Measurements from ENCODE around the gene RNF214. TPM values are rescaled to one million over a fixed set of nuclear protein-coding genes. Genes with fewer than 3 reads are reported as not detected.

RNF214 gene
- total RNA-seq, 1 experiment from 2014 or later: 7.0 TPM

DNA sequence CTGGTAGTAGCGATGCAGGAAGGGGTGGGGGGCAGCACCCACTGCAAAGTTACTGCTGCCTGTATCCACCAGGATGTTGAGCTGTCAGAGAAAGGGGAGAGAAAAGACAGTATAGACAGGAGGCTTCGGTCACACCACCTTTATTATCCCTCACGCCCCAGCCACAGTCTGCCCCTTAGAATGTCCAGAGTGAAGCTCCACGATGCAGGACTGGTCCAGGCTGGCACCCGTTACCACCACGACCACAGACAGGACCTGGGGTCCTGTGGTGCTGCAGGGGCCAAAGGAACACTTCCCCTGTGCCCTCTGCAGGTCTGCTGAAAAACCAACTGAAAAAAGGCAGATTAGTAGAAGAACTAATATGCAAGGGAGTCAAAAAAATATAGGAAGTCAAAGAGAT is 64.4 kb downstream of the RNF214 start:
- H3K79me2 ChIP-seq (ENCODE audit: low read length): no peaks in the 10 kb centered on the region
- no peak for DNase-seq

GRCh38 chr11:117298195-117298594 is 65.7 kb downstream of the RNF214 start:
- H4K20me1 ChIP-seq (ENCODE audit: insufficient read depth, low read depth, low read length): no peaks in the 10 kb centered on the region
- no peaks in the 10 kb centered on the region for H3K79me2 ChIP-seq (ENCODE audit: low read length)
- no peak overlapping the region for H3K27ac ChIP-seq (ENCODE audit: low read length)
- H3K9ac ChIP-seq (ENCODE audit: low read length): no peak overlapping the region
- H3K27me3 ChIP-seq (ENCODE audit: low read length): no peaks in the 10 kb centered on the region
- no peaks in the 10 kb centered on the region for H3K9me3 ChIP-seq (ENCODE audit: low read length)
- no peaks in the 10 kb centered on the region for H3K4me1 ChIP-seq (ENCODE audit: low read length)
- H3K9me2 ChIP-seq (replicated peaks; ENCODE audit: insufficient read depth, low read length): no peaks in the 10 kb centered on the region
- no peaks in the 10 kb centered on the region for H3K36me3 ChIP-seq (ENCODE audit: insufficient read depth, low read length)
- DNase-seq: no peak
- no peak overlapping the region for H3K4me2 ChIP-seq (ENCODE audit: low read depth, low read length, poor library complexity, severe bottlenecking)
- H3K4me3 ChIP-seq (ENCODE audit: low read length): no peak overlapping the region
- H2AFZ ChIP-seq (ENCODE audit: low read length): no peak overlapping the region

More for the DNA sequence above, 64.4 kb downstream of the RNF214 start:
- no peaks in the 10 kb centered on the region for H3K27me3 ChIP-seq (ENCODE audit: low read length)
- H3K4me3 ChIP-seq (ENCODE audit: low read length): no peak overlapping the region
- H3K9ac ChIP-seq (ENCODE audit: low read length): no peak overlapping the region
- H3K9me2 ChIP-seq (replicated peaks; ENCODE audit: insufficient read depth, low read length): no peaks in the 10 kb centered on the region
- no peaks in the 10 kb centered on the region for H3K4me1 ChIP-seq (ENCODE audit: low read length)
- no peak overlapping the region for H3K27ac ChIP-seq (ENCODE audit: low read length)
- no peak overlapping the region for H2AFZ ChIP-seq (ENCODE audit: low read length)
- H3K4me2 ChIP-seq (ENCODE audit: low read depth, low read length, poor library complexity, severe bottlenecking): no peak overlapping the region
- H3K9me3 ChIP-seq (ENCODE audit: low read length): no peaks in the 10 kb centered on the region
- no peaks in the 10 kb centered on the region for H4K20me1 ChIP-seq (ENCODE audit: insufficient read depth, low read depth, low read length)
- no peaks in the 10 kb centered on the region for H3K36me3 ChIP-seq (ENCODE audit: insufficient read depth, low read length)

GRCh38 chr11:117299351-117300282 is 67.1 kb downstream of the RNF214 start:
- Histone ChIP-seq H3K9ac (ENCODE audit: low read length) (no peak overlapping the region), H3K79me2 (ENCODE audit: low read length) (no peaks in the 10 kb centered on the region), H3K27me3 (ENCODE audit: low read length) (no peaks in the 10 kb centered on the region), H3K4me2 (ENCODE audit: low read depth, low read length, poor library complexity, severe bottlenecking) (no peak overlapping the region), H3K4me1 (ENCODE audit: low read length) (no peaks in the 10 kb centered on the region), H2AFZ (ENCODE audit: low read length) (no peak overlapping the region), H3K27ac (ENCODE audit: low read length) (no peak overlapping the region), H3K36me3 (ENCODE audit: insufficient read depth, low read length) (no peaks in the 10 kb centered on the region), H3K9me2 (replicated peaks; ENCODE audit: insufficient read depth, low read length) (no peaks in the 10 kb centered on the region), H3K9me3 (ENCODE audit: low read length) (no peaks in the 10 kb centered on the region), H4K20me1 (ENCODE audit: insufficient read depth, low read depth, low read length) (no peaks in the 10 kb centered on the region), H3K4me3 (ENCODE audit: low read length) (no peak overlapping the region)
- no peak for DNase-seq

- Histone ChIP-seq H3K79me2 (ENCODE audit: low read length) (no peaks in the 10 kb centered on the region), H2AFZ (ENCODE audit: low read length) (no peak overlapping the region), H4K20me1 (ENCODE audit: insufficient read depth, low read depth, low read length) (no peaks in the 10 kb centered on the region), H3K9ac (ENCODE audit: low read length) (no peak overlapping the region), H3K4me3 (ENCODE audit: low read length) (no peak overlapping the region), H3K27me3 (ENCODE audit: low read length) (no peaks in the 10 kb centered on the region), H3K9me2 (replicated peaks; ENCODE audit: insufficient read depth, low read length) (no peaks in the 10 kb centered on the region), H3K4me2 (ENCODE audit: low read depth, low read length, poor library complexity, severe bottlenecking) (no peak overlapping the region), H3K4me1 (ENCODE audit: low read length) (no peaks in the 10 kb centered on the region), H3K36me3 (ENCODE audit: insufficient read depth, low read length) (no peaks in the 10 kb centered on the region), H3K27ac (ENCODE audit: low read length) (no peak overlapping the region), H3K9me3 (ENCODE audit: low read length) (no peaks in the 10 kb centered on the region)
- DNase-seq: no peak
These were observed 67.8 kb downstream of the RNF214 start for GRCh38 chr11:117300283-117300663.

DNA sequence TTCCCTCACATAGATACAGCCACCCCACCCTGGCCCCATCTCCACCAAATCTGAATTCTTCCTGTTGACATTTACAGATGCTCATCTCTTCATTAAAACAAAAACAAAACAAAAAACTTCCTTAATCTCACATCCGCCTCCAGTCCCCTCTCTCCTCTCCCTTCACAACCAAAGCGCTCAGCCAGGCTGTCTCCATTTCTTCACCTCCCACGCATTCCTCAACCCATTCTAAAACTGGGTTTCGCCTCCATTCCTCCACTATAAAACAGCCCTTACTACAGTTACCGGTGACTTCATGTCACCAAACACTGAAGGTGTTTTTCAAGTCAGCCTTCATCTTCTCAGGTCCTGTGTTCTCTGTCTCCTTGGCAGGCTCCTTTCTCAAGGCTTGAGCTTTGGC is 68.3 kb downstream of the RNF214 start:
- no peak overlapping the region for H3K27ac ChIP-seq (ENCODE audit: low read length)
- H3K4me2 ChIP-seq (ENCODE audit: low read depth, low read length, poor library complexity, severe bottlenecking): no peak overlapping the region
- no peak overlapping the region for H2AFZ ChIP-seq (ENCODE audit: low read length)
- H3K36me3 ChIP-seq (ENCODE audit: insufficient read depth, low read length): no peaks in the 10 kb centered on the region
- H3K27me3 ChIP-seq (ENCODE audit: low read length): no peaks in the 10 kb centered on the region
- no peaks in the 10 kb centered on the region for H3K79me2 ChIP-seq (ENCODE audit: low read length)
- H3K9me3 ChIP-seq (ENCODE audit: low read length): no peaks in the 10 kb centered on the region
- no peaks in the 10 kb centered on the region for H3K4me1 ChIP-seq (ENCODE audit: low read length)
- no peaks in the 10 kb centered on the region for H4K20me1 ChIP-seq (ENCODE audit: insufficient read depth, low read depth, low read length)
- no peak overlapping the region for H3K9ac ChIP-seq (ENCODE audit: low read length)
- DNase-seq: no peak
- H3K9me2 ChIP-seq (replicated peaks; ENCODE audit: insufficient read depth, low read length): no peaks in the 10 kb centered on the region
- no peak overlapping the region for H3K4me3 ChIP-seq (ENCODE audit: low read length)

DNA sequence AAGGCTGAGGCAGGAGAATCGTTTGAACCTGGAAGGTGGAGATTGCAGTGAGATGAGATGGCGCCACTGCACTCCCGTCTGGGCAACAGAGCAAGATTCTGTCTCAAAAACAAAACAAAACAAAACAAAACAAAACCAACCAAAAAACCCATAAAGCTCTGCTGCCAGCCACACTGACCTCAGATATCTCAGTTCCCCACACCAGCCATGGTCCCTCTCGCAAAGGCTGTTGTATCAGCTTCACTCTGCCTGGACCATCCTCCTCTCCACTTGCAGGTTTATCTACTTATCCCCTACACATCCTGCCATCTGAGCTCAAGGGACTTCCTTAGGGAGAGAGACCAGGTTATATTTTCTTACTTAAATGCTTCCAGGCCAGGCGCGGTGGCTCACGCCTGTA is 69.8 kb downstream of the RNF214 start:
- Histone ChIP-seq H3K9me2 (replicated peaks; ENCODE audit: insufficient read depth, low read length) (no peaks in the 10 kb centered on the region), H3K4me3 (ENCODE audit: low read length) (no peak overlapping the region), H3K9me3 (ENCODE audit: low read length) (no peaks in the 10 kb centered on the region), H3K27ac (ENCODE audit: low read length) (no peak overlapping the region), H3K4me2 (ENCODE audit: low read depth, low read length, poor library complexity, severe bottlenecking) (no peak overlapping the region), H2AFZ (ENCODE audit: low read length) (no peak overlapping the region), H3K9ac (ENCODE audit: low read length) (no peak overlapping the region), H4K20me1 (ENCODE audit: insufficient read depth, low read depth, low read length) (no peaks in the 10 kb centered on the region), H3K4me1 (ENCODE audit: low read length) (no peaks in the 10 kb centered on the region), H3K79me2 (ENCODE audit: low read length) (no peaks in the 10 kb centered on the region), H3K36me3 (ENCODE audit: insufficient read depth, low read length) (no peaks in the 10 kb centered on the region), H3K27me3 (ENCODE audit: low read length) (no peaks in the 10 kb centered on the region)
- no peak for DNase-seq

DNA sequence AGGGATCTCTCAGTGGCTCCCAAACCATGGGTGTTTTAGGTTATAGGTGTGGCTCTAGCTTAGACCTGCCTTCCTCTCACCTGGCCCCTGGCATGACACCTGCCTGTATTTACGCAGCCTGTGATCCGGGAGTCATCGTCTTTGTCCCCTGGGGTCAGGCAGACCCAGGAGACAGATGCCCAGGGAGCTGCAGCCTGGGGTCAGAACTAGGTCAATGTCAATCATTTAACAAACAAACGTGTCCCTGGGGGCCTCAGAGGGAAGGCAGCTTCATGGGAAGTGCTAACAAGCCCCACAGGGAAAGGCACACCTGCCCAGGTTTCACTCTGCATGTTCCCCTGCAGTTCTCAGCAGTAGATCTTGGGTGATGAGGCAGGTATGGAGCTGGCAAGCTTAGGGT is 70.6 kb downstream of the RNF214 start:
- H3K27me3 ChIP-seq (ENCODE audit: low read length): no peaks in the 10 kb centered on the region
- H4K20me1 ChIP-seq (ENCODE audit: insufficient read depth, low read depth, low read length): no peaks in the 10 kb centered on the region
- H3K4me3 ChIP-seq (ENCODE audit: low read length): no peak overlapping the region
- no peaks in the 10 kb centered on the region for H3K4me1 ChIP-seq (ENCODE audit: low read length)
- no peak overlapping the region for H3K4me2 ChIP-seq (ENCODE audit: low read depth, low read length, poor library complexity, severe bottlenecking)
- H3K9me3 ChIP-seq (ENCODE audit: low read length): no peaks in the 10 kb centered on the region
- no peak overlapping the region for H3K9ac ChIP-seq (ENCODE audit: low read length)
- no peaks in the 10 kb centered on the region for H3K79me2 ChIP-seq (ENCODE audit: low read length)
- H2AFZ ChIP-seq (ENCODE audit: low read length): no peak overlapping the region
- H3K9me2 ChIP-seq (replicated peaks; ENCODE audit: insufficient read depth, low read length): no peaks in the 10 kb centered on the region
- H3K27ac ChIP-seq (ENCODE audit: low read length): no peak overlapping the region
- no peak for DNase-seq
- no peaks in the 10 kb centered on the region for H3K36me3 ChIP-seq (ENCODE audit: insufficient read depth, low read length)

GRCh38 chr11:117303646-117304315 is 71.3 kb downstream of the RNF214 start:
- H2AFZ ChIP-seq (ENCODE audit: low read length): no peak overlapping the region
- H3K4me1 ChIP-seq (ENCODE audit: low read length): no peaks in the 10 kb centered on the region
- no peak overlapping the region for H3K4me3 ChIP-seq (ENCODE audit: low read length)
- H4K20me1 ChIP-seq (ENCODE audit: insufficient read depth, low read depth, low read length): no peaks in the 10 kb centered on the region
- no peak overlapping the region for H3K27ac ChIP-seq (ENCODE audit: low read length)
- H3K79me2 ChIP-seq (ENCODE audit: low read length): no peaks in the 10 kb centered on the region
- H3K36me3 ChIP-seq (ENCODE audit: insufficient read depth, low read length): no peaks in the 10 kb centered on the region
- no peaks in the 10 kb centered on the region for H3K9me2 ChIP-seq (replicated peaks; ENCODE audit: insufficient read depth, low read length)
- H3K9ac ChIP-seq (ENCODE audit: low read length): no peak overlapping the region
- H3K27me3 ChIP-seq (ENCODE audit: low read length): no peaks in the 10 kb centered on the region
- no peak for DNase-seq
- H3K9me3 ChIP-seq (ENCODE audit: low read length): no peaks in the 10 kb centered on the region
- no peak overlapping the region for H3K4me2 ChIP-seq (ENCODE audit: low read depth, low read length, poor library complexity, severe bottlenecking)
